Mesenchymal stem cell (in vitro differentiated cells and primary cell): ENCODE measurements around the gene ZNF407.
A peak's percentile ranks its signal among the peaks of the same experiment; 100 is the strongest.

Experiments used
- DNase-seq: peaks from one replicate; pipeline ENCODE4 v3.0.0-alpha.2; 2013
- H2AFZ ChIP-seq: one replicate; pipeline ENCODE4 v1.6.1; 2013; ENCODE audit warnings: low read depth, mild to moderate bottlenecking, control low read depth, inconsistent platforms, low read length, moderate library complexity
- H2AK5ac ChIP-seq: 2 replicates; pipeline ENCODE4 v1.6.1; 2013; ENCODE audit warnings: low read length, moderate library complexity, mild to moderate bottlenecking, inconsistent platforms; ENCODE audit not compliant: severe bottlenecking
- H2BK120ac ChIP-seq: one replicate; pipeline ENCODE4 v1.6.1; 2013; ENCODE audit warnings: low read depth, mild to moderate bottlenecking, inconsistent platforms, low read length, moderate library complexity
- H2BK12ac ChIP-seq, 2 experiments: one replicate each; pipeline ENCODE4 v1.6.1; 2013; ENCODE audit warnings: inconsistent platforms in 2 of 2, low read length in 2 of 2, mild to moderate bottlenecking in 2 of 2, moderate library complexity in 2 of 2, control low read depth in 1 of 2
- H2BK15ac ChIP-seq: one replicate; pipeline ENCODE4 v1.6.1; 2013; ENCODE audit warnings: mild to moderate bottlenecking, low read depth, inconsistent platforms; ENCODE audit not compliant: poor library complexity, severe bottlenecking
- H2BK5ac ChIP-seq: 2 replicates; pipeline ENCODE4 v1.6.1; 2013; ENCODE audit warnings: low read depth, mild to moderate bottlenecking, low read length, control low read depth, inconsistent platforms; ENCODE audit not compliant: poor library complexity, severe bottlenecking
- H3K14ac ChIP-seq, 2 experiments: one replicate each; pipeline ENCODE4 v1.6.1; 2013; ENCODE audit warnings: inconsistent platforms in 2 of 2, low read length in 2 of 2, control low read depth in 1 of 2, mild to moderate bottlenecking in 1 of 2, moderate library complexity in 1 of 2
- H3K18ac ChIP-seq, 2 experiments: one replicate each; pipeline ENCODE4 v1.6.1; 2013; ENCODE audit warnings: inconsistent platforms in 2 of 2, low read length in 2 of 2, control low read depth in 1 of 2, low read depth in 1 of 2, mild to moderate bottlenecking in 1 of 2
- H3K23ac ChIP-seq, 2 experiments: one replicate each; pipeline ENCODE4 v1.6.1; 2013; ENCODE audit warnings: inconsistent platforms in 2 of 2, low read length in 2 of 2, mild to moderate bottlenecking in 2 of 2, moderate library complexity in 2 of 2, control low read depth in 1 of 2
- H3K27ac ChIP-seq: 2 replicates; pipeline ENCODE4 v1.5.1; 2013; ENCODE audit warnings: mild to moderate bottlenecking, moderate library complexity, low read length, control low read depth, inconsistent platforms; ENCODE audit not compliant: poor library complexity, severe bottlenecking
- H3K27me3 ChIP-seq, 2 experiments: 2 replicates each; pipeline versions ENCODE4 v1.6.1 to v1.7.0; 2013; ENCODE audit warnings: low read length in 2 of 2, mild to moderate bottlenecking in 2 of 2, moderate library complexity in 2 of 2, control low read depth in 1 of 2, inconsistent platforms in 1 of 2; ENCODE audit not compliant: control insufficient read depth in 1 of 2, insufficient read depth in 1 of 2
- H3K36me3 ChIP-seq, 2 experiments: 2 replicates each; pipeline versions ENCODE4 v1.6.1 to v1.7.0; 2013; ENCODE audit warnings: low read length in 2 of 2, control low read depth in 1 of 2, inconsistent platforms in 1 of 2, low read depth in 1 of 2, mild to moderate bottlenecking in 1 of 2; ENCODE audit not compliant: insufficient read depth in 2 of 2, control insufficient read depth in 1 of 2
- H3K4ac ChIP-seq, 2 experiments: one replicate each; pipeline ENCODE4 v1.6.1; 2013; ENCODE audit warnings: inconsistent platforms in 2 of 2, low read length in 2 of 2, mild to moderate bottlenecking in 2 of 2, moderate library complexity in 2 of 2, control low read depth in 1 of 2, low read depth in 1 of 2
- H3K4me1 ChIP-seq: 2 replicates; pipeline ENCODE4 v1.6.1; 2013; ENCODE audit warnings: low read depth, low read length, control low read depth; ENCODE audit not compliant: control insufficient read depth, insufficient read depth
- H3K4me2 ChIP-seq: 2 replicates; pipeline ENCODE4 v1.6.1; 2013; ENCODE audit warnings: low read length, mild to moderate bottlenecking, inconsistent platforms; ENCODE audit not compliant: poor library complexity, severe bottlenecking
- H3K4me3 ChIP-seq, 2 experiments: 2 replicates each; pipeline versions ENCODE4 v1.5.1 to v1.7.0; 2013; ENCODE audit warnings: low read length in 2 of 2, mild to moderate bottlenecking in 2 of 2, control low read depth in 1 of 2, low read depth in 1 of 2; ENCODE audit not compliant: insufficient read depth in 1 of 2
- H3K79me1 ChIP-seq: replicated peaks from 2 replicates; pipeline ENCODE4 v1.6.1; 2013; ENCODE audit warnings: mild to moderate bottlenecking, control low read depth, low read length, inconsistent platforms; ENCODE audit not compliant: poor library complexity, severe bottlenecking
- H3K9ac ChIP-seq: 2 replicates; pipeline ENCODE4 v1.7.0; 2013; ENCODE audit warnings: mild to moderate bottlenecking, low read length, moderate library complexity
- H3K9me3 ChIP-seq: 2 replicates; pipeline ENCODE4 v1.7.0; 2013; ENCODE audit warnings: mild to moderate bottlenecking, low read length; ENCODE audit not compliant: control insufficient read depth
- H4K8ac ChIP-seq: one replicate; pipeline ENCODE4 v1.6.1; 2013; ENCODE audit warnings: inconsistent platforms, mild to moderate bottlenecking, low read length, moderate library complexity
- H4K91ac ChIP-seq: one replicate; pipeline ENCODE4 v1.6.1; 2013; ENCODE audit warnings: mild to moderate bottlenecking, low read length, inconsistent platforms
- WGBS: methylation state at CpG from one replicate; pipeline ENCODE4 v1.1.7; 2013; ENCODE audit warnings: mixed read lengths; 5-methylcytosine and 5-hydroxymethylcytosine counted together

Gene ZNF407

DNA sequence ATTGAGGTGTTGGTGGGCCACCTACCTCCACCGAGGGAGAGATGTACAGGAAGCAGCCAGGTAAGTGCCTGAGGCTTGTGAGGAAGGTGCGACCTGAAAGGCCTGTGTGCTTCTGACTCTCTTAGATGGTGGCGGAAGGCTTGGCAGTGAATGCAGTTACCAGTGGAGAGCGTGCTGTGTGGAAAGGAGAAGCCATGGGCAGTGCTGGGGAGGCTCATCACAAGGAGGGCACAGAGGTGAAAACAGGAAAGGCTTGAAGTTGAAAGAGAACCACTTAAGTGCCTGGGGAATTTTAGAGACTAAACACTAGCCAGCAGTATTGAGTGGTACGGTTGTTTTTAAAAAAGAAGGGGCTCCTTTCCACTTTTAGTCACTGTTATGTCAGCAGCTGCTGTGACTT, 130.9 kb downstream of the ZNF407 start:
- H2BK12ac ChIP-seq, result no peak overlapping the region
- no peak overlapping the region for H2BK15ac ChIP-seq
- H3K27me3 ChIP-seq, result no peaks in the 10 kb centered on the region
- H3K4me1 ChIP-seq, result no peaks in the 10 kb centered on the region
- no peak overlapping the region for H3K4me2 ChIP-seq
- H2AFZ ChIP-seq, result no peak overlapping the region
- no peak overlapping the region for H4K8ac ChIP-seq
- H3K4me3 ChIP-seq, result no peak overlapping the region
- no peak for DNase-seq
- WGBS, result 91% methylated on average over 5 of the region's 5 CpGs
- H3K36me3 ChIP-seq, result peaks cover 0 to 4% of the 10 kb centered on the region in 2 experiments
- H3K4ac ChIP-seq, result no peak overlapping the region
- H3K9ac ChIP-seq, result no peak overlapping the region
- H3K9me3 ChIP-seq, result no peaks in the 10 kb centered on the region
- no peak overlapping the region for H3K18ac ChIP-seq
- no peak overlapping the region for H2AK5ac ChIP-seq
- no peak overlapping the region for H4K91ac ChIP-seq
- H3K79me1 ChIP-seq, result peaks cover 8% of the 10 kb centered on the region
- H3K14ac ChIP-seq, result peak overlapping the region in 1 of 2 experiments; percentile 42
- H3K27ac ChIP-seq, result no peak overlapping the region
- H2BK5ac ChIP-seq, result no peak overlapping the region
- H2BK120ac ChIP-seq, result no peak overlapping the region
- H3K23ac ChIP-seq, result no peak overlapping the region

- no peaks in the 10 kb centered on the region for H3K27me3 ChIP-seq
These were observed 133.4 kb downstream of the ZNF407 start for GRCh38 chr18:74731097-74731496.

GRCh38 chr18:74732380-74732779, 134.7 kb downstream of the ZNF407 start:
- WGBS, result no CpG with 5 or more reads among the region's 1 CpG
- no peak overlapping the region for H3K9ac ChIP-seq
- no peaks in the 10 kb centered on the region for H3K4me1 ChIP-seq
- no peak overlapping the region for H3K4me2 ChIP-seq
- no peak overlapping the region for H3K18ac ChIP-seq
- no peak overlapping the region for H3K27ac ChIP-seq
- H2AFZ ChIP-seq, result no peak overlapping the region
- H3K4ac ChIP-seq, result no peak overlapping the region
- no peaks in the 10 kb centered on the region for H3K9me3 ChIP-seq
- H3K4me3 ChIP-seq, result no peak overlapping the region
- H3K23ac ChIP-seq, result no peak overlapping the region
- H3K14ac ChIP-seq, result no peak overlapping the region
- H2BK120ac ChIP-seq, result no peak overlapping the region
- no peak overlapping the region for H2AK5ac ChIP-seq
- H2BK15ac ChIP-seq, result no peak overlapping the region
- H3K36me3 ChIP-seq, result peaks cover 0 to 4% of the 10 kb centered on the region in 2 experiments
- H4K8ac ChIP-seq, result no peak overlapping the region
- no peaks in the 10 kb centered on the region for H3K27me3 ChIP-seq
- no peak overlapping the region for H2BK12ac ChIP-seq
- no peak for DNase-seq
- H3K79me1 ChIP-seq, result peaks cover 10% of the 10 kb centered on the region
- H2BK5ac ChIP-seq, result no peak overlapping the region
- no peak overlapping the region for H4K91ac ChIP-seq

More at GRCh38 chr18:74731097-74731496, 133.4 kb downstream of the ZNF407 start:
- H3K18ac ChIP-seq, result no peak overlapping the region
- H3K4me1 ChIP-seq, result no peaks in the 10 kb centered on the region
- H3K36me3 ChIP-seq, result peaks cover 0 to 4% of the 10 kb centered on the region in 2 experiments
- no peak overlapping the region for H3K4me3 ChIP-seq
- no peak overlapping the region for H3K4ac ChIP-seq
- H3K9ac ChIP-seq, result no peak overlapping the region
- no peak overlapping the region for H2BK5ac ChIP-seq
- WGBS, result no CpG with 5 or more reads among the region's 5 CpGs
- no peak overlapping the region for H2AK5ac ChIP-seq
- H2BK15ac ChIP-seq, result no peak overlapping the region
- no peak overlapping the region for H2AFZ ChIP-seq
- no peak overlapping the region for H4K91ac ChIP-seq
- H3K9me3 ChIP-seq, result no peaks in the 10 kb centered on the region
- H3K23ac ChIP-seq, result no peak overlapping the region
- no peak overlapping the region for H4K8ac ChIP-seq
- peak; percentile 29 for DNase-seq
- no peak overlapping the region for H3K14ac ChIP-seq
- no peak overlapping the region for H2BK12ac ChIP-seq
- H3K27ac ChIP-seq, result no peak overlapping the region
- no peak overlapping the region for H2BK120ac ChIP-seq
- H3K79me1 ChIP-seq, result peaks cover 12% of the 10 kb centered on the region
- H3K4me2 ChIP-seq, result no peak overlapping the region

DNA sequence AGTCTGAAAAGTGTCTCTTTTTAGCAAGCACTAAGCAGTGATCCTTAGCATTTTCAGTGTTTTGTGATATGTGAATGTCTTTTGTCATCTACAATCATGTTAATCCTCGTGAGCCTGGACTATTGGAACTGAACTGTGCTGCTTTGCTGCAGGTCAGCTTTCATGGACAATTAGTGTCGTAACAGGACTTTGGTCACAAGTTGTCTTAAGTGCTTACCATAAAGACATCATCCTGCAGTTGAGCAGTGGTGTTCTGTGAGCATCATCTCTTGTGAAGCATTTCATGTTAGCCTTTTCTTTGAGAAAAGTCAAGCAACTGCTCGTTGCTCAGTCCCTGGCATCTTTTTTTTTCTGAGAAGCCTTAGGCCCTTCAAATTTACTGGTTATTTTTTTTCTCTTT, 135.9 kb downstream of the ZNF407 start:
- no peak overlapping the region for H3K14ac ChIP-seq
- H2BK15ac ChIP-seq, result no peak overlapping the region
- 61% methylated on average over 3 of the region's 3 CpGs for WGBS
- H2BK120ac ChIP-seq, result no peak overlapping the region
- no peak for DNase-seq
- no peak overlapping the region for H4K8ac ChIP-seq
- H3K23ac ChIP-seq, result no peak overlapping the region
- no peaks in the 10 kb centered on the region for H3K27me3 ChIP-seq
- H3K27ac ChIP-seq, result no peak overlapping the region
- no peaks in the 10 kb centered on the region for H3K36me3 ChIP-seq
- H2AFZ ChIP-seq, result no peak overlapping the region
- no peaks in the 10 kb centered on the region for H3K9me3 ChIP-seq
- H3K4ac ChIP-seq, result no peak overlapping the region
- H3K4me3 ChIP-seq, result no peak overlapping the region
- no peak overlapping the region for H2BK5ac ChIP-seq
- H2AK5ac ChIP-seq, result no peak overlapping the region
- no peaks in the 10 kb centered on the region for H3K4me1 ChIP-seq
- no peak overlapping the region for H4K91ac ChIP-seq
- H3K4me2 ChIP-seq, result no peak overlapping the region
- no peak overlapping the region for H3K18ac ChIP-seq
- H3K79me1 ChIP-seq, result peaks cover 8% of the 10 kb centered on the region
- H2BK12ac ChIP-seq, result no peak overlapping the region
- H3K9ac ChIP-seq, result no peak overlapping the region
